Uterus (tissue), 4 donors: Measurements from ENCODE around the gene KLHL17. TPM values are rescaled to one million over a fixed set of nuclear protein-coding genes. Genes with fewer than 3 reads are reported as not detected.
A peak's percentile ranks its signal among the peaks of the same experiment; 100 is the strongest.

Experiments used
- DNase-seq, 2 donors: peaks; one replicate each; pipeline ENCODE4 v3.0.0-alpha.2; 2019 to 2020
- H3K27ac ChIP-seq, 2 donors: fragments of 200-600 bp; sonication (generic); 1 replicate in 1 of 2; 2 replicates in 1 of 2; pipeline ENCODE4 v1.5.1; 2016 to 2018
- H3K27me3 ChIP-seq, 2 donors: fragments of 200-600 bp; sonication (generic); one replicate each; pipeline ENCODE4 v1.5.1; 2018 to 2019; ENCODE audit warnings: control low read depth in 1 of 2
- H3K36me3 ChIP-seq, 2 donors: fragments of 200-600 bp; sonication (generic); one replicate each; pipeline ENCODE4 v1.5.1; 2019; ENCODE audit warnings: control low read depth in 1 of 2
- H3K4me1 ChIP-seq, 2 donors: fragments of 200-600 bp; sonication (generic); one replicate each; pipeline ENCODE4 v1.5.1; 2018 to 2019; ENCODE audit warnings: control low read depth in 1 of 2
- H3K4me3 ChIP-seq, 2 donors: fragments of 200-600 bp; sonication (generic); 1 replicate in 1 of 2; 2 replicates in 1 of 2; pipeline ENCODE4 v1.5.1; 2018 to 2019; ENCODE audit warnings: mild to moderate bottlenecking in 1 of 2
- H3K9me3 ChIP-seq, 2 donors: fragments of 200-600 bp; sonication (generic); one replicate each; pipeline ENCODE4 v1.5.1; 2019; ENCODE audit warnings: control low read depth in 1 of 2
- CTCF ChIP-seq, 4 experiments: fragments of 200-600 bp in 2 of 4; fragments of 450-650 bp in 2 of 4; sonication (generic) in 2 of 4; IDR thresholded peaks; one replicate each; pipeline ENCODE4 v1.5.1; 2016 to 2019; ENCODE audit warnings: antibody characterized with exemption in 4 of 4, mild to moderate bottlenecking in 2 of 4, moderate library complexity in 1 of 4
- POLR2A ChIP-seq, 2 donors: fragments of 450-650 bp; IDR thresholded peaks; one replicate each; pipeline ENCODE4 v1.6.1; 2016; ENCODE audit warnings: antibody characterized with exemption in 2 of 2, mild to moderate bottlenecking in 1 of 2, moderate library complexity in 1 of 2
- intact Hi-C: fragments of 100-400 bp; cut with DNase I; formaldehyde crosslinking; loops from one replicate; pipeline ENCODE4 v1.15.1; 2023; ENCODE audit warnings: low total_unique reads
- total RNA-seq, 4 donors: library from RNA; depleted of rRNA in 3 of 4; stranded (reverse); fragments of >200 nt in 3 of 4; gene quantifications; one replicate each; pipeline versions ENCODE4 v1.1.0 to v1.2.4, GENCODE V29; 2014 to 2023
- donor health status: DM: yes; HTN: yes; CAD: no.

KLHL17 gene
- 10 to 100 TPM in 2 of 4 donors, 1 to 10 TPM in 2; 1.8 to 15.3 (median 9.6) TPM for total RNA-seq

DNA sequence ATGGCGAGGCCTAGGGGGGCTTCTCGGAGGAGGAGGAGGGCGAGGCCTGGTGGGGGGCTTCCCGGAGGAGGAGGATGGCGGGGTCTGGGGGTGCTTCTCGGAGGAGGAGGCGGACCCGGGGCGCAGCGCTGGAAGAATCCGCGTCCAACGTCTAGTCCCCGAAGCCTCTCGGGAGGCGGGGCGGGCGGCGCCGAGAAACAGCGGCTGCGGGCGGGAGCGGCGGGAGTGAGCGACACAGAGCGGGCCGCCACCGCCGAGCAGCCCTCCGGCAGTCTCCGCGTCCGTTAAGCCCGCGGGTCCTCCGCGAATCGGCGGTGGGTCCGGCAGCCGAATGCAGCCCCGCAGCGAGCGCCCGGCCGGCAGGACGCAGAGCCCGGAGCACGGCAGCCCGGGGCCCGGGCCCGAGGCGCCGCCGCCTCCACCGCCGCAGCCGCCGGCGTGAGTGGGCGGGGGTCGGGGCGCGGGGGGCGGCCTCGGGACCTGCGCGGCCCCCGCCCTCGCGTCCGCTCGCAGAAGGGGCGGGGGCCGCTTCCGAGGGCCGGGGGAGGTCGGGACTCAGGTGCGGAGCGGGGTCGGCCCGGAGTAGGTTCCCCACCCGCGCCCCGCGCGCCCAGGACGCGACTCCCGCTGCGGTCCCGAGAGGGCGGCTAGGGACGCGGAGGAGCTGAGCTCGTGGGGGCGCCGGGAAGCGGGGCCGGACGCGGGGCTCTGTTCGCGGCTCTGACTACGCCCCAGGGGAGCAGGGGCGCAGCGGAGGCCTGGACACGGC lies at the start of gene KLHL17:
Gene KLHL17 (plus strand): TSS at position 222 of the 769 bp plus-strand sequence. CDS start 110 bp downstream, at position 332.
- peak; percentile 62 to 70 for DNase-seq
- TF ChIP-seq POLR2A (IDR thresholded peaks at IDR 0.05), result peak in 1 of 2 donors; percentile 2
- no peak for TF ChIP-seq CTCF (IDR thresholded peaks at IDR 0.05)
- Histone ChIP-seq H3K36me3 (no peaks in the 10 kb centered on the region), H3K4me3 (peak within 1 kb of the TSS; percentile 46 to 62), H3K27ac (peak within 1 kb of the TSS; percentile 7 to 25), H3K9me3 (no peaks in the 10 kb centered on the region), H3K27me3 (no peaks in the 10 kb centered on the region), H3K4me1 (peaks cover 8 to 13% of the 10 kb centered on the region in 2 donors)
- intact Hi-C loops, result no loop called here

- Histone ChIP-seq H3K9me3 (no peaks in the 10 kb centered on the region), H3K4me3 (no peak overlapping the region), H3K27ac (no peak overlapping the region), H3K27me3 (no peaks in the 10 kb centered on the region), H3K4me1 (peaks cover 0 to 12% of the 10 kb centered on the region in 2 donors), H3K36me3 (no peaks in the 10 kb centered on the region)
- DNase-seq, result peak; percentile 45 to 67
- intact Hi-C loops, result no loop called here
- no peak for TF ChIP-seq POLR2A (IDR thresholded peaks at IDR 0.05)
- no peak for TF ChIP-seq CTCF (IDR thresholded peaks at IDR 0.05)
These were observed 49.3 kb upstream of the KLHL17 start for GRCh38 chr1:910881-911721.

DNA sequence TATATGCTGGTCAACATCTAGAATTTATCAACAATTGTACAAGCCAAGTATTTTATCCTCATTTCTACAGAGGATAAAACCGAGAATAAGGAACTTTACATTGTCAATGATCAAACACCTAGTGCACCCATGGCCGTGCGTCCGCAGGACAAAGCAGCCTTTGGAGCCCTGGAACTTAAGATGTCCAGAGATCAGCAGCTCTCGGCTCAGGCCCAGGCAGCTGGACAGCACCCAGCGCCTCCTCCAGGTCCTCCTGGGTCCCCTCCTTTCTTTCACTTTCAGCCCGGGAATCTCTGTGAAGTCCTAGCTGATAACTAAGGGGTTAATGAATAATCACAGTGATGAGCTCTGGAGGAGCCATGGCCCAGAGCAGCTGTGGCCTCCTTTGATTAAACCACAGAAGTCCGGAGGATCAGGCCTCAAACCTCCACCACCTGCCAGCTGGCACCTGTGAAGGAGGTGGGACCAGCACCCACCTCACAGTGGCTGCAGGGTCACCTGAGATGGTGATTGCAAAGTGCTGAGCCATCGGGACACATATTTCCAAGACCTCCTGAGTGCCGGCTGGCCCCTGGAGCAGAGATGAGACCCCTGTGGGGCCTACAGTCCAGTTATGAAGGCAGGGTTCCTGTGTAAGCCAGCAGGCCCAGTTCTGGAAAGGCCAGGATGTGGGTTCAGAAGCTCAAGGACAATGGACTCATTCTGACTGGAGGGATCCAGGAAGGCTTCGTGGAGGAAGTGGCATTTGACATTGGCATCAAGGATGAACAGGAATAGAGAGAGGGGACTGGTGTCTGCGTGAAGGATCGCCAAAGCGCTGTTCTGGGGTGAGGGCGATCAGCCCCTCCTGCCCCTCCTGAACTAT lies 48.3 kb upstream of the KLHL17 start:
- no peaks in the 10 kb centered on the region for H3K27me3 ChIP-seq
- TF ChIP-seq POLR2A (IDR thresholded peaks at IDR 0.05) (no peak), CTCF (IDR thresholded peaks at IDR 0.05) (no peak)
- H3K36me3 ChIP-seq, result no peaks in the 10 kb centered on the region
- intact Hi-C loops, result no loop called here
- H3K4me1 ChIP-seq, result peaks cover 0 to 22% of the 10 kb centered on the region in 2 donors
- no peaks in the 10 kb centered on the region for H3K9me3 ChIP-seq
- H3K4me3 ChIP-seq, result no peak overlapping the region
- peak in 1 of 2 donors; percentile 17 for DNase-seq
- H3K27ac ChIP-seq, result no peak overlapping the region

DNA sequence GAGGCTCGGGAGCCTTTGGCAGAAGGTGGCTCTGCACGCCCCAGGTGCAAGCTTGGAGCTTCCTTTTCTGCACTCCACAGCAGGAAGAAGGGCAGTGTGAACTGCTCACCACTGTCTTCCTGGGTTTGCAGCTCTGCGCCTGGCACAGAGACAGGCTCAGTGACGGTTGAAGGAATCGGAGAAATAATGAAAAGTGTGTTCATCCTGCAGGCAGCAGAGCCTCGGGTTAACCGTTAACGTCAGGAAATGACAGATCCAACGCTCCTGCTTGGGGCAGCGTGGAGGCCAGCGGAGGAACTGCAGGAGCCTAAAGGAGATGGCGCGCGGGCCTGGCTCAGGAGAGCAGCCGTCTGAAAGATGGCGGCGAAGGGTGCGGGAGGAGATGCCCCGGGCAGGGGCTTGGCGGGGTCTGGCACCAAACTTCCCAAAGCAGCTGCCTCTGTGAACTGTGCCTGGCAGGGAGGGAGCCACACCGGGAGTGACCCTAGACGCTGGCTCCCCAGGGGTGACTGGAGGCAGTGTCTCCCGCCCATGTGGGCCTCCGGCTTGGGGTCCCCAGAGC lies 47.6 kb upstream of the KLHL17 start:
- H3K4me3 ChIP-seq, result no peak overlapping the region
- no peaks in the 10 kb centered on the region for H3K36me3 ChIP-seq
- peak in 1 of 2 donors; percentile 14 for DNase-seq
- H3K27ac ChIP-seq, result no peak overlapping the region
- TF ChIP-seq POLR2A (IDR thresholded peaks at IDR 0.05), result no peak
- no peak for TF ChIP-seq CTCF (IDR thresholded peaks at IDR 0.05)
- no peaks in the 10 kb centered on the region for H3K9me3 ChIP-seq
- H3K4me1 ChIP-seq, result peaks cover 0 to 30% of the 10 kb centered on the region in 2 donors
- intact Hi-C loops, result no loop called here
- no peaks in the 10 kb centered on the region for H3K27me3 ChIP-seq
